PFSK-1 (cell line): Measurements from ENCODE around the gene SLC7A6.

Source experiments
- POLR2AphosphoS5 ChIP-seq: IDR thresholded peaks from 2 replicates; pipeline ENCODE4 v1.6.1; 2012; ENCODE audit warnings: low read depth, mild to moderate bottlenecking, control low read depth, low read length, moderate library complexity
- SIN3A ChIP-seq: IDR thresholded peaks from 2 replicates; pipeline ENCODE4 v1.6.1; 2012; ENCODE audit warnings: mild to moderate bottlenecking, low read length, moderate library complexity, borderline replicate concordance; ENCODE audit not compliant: insufficient read depth
- TAF1 ChIP-seq: IDR thresholded peaks from 2 replicates; pipeline ENCODE4 v1.6.1; 2012; ENCODE audit warnings: low read length, control low read depth, borderline replicate concordance; ENCODE audit not compliant: insufficient read depth

DNA sequence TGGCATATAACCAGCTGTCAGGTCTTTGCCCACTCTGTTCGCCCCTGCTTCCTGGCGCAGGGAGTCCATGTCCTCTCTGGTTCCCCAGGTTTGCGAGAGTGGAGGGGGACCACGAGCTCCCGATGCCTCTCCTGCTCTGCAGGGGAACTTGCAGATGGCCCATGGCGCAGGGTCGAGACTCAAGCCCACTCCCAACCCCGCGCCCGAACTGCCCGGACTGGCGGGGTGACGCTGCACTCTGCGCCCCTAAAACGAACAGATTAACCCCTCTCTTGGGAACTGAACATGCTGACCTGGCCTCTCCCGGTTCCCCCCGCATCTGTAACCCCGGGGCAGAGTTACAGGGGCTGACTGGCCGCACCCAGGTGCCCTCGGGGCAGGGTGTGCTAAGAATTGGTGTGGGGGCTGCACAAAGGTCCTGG is 19.8 kb upstream of the SLC7A6 start:
- no peak for TF ChIP-seq SIN3A
- no peak for TF ChIP-seq TAF1
- no peak for TF ChIP-seq POLR2AphosphoS5
